CD14-positive monocyte (primary cell): Measurements from ENCODE around the gene TMEM132C. TPM values are rescaled to one million over a fixed set of nuclear protein-coding genes. Genes with fewer than 3 reads are reported as not detected.

Experiments
- DNase-seq, 3 donors: peaks; one replicate each; pipeline ENCODE4 v3.0.0-alpha.2; 2011 to 2022
- H2AFZ ChIP-seq: 2 replicates; pipeline ENCODE4 v1.6.0; 2012; ENCODE audit warnings: mild to moderate bottlenecking, low read depth, low read length, inconsistent platforms; ENCODE audit not compliant: insufficient read depth, poor library complexity, severe bottlenecking
- H3K27ac ChIP-seq, 2 donors: 1 replicate in 1 of 2; 2 replicates in 1 of 2; pipeline ENCODE4 v1.5.1; 2012 to 2013; ENCODE audit warnings: low read length in 2 of 2, control low read depth in 1 of 2, inconsistent platforms in 1 of 2, low read depth in 1 of 2, mild to moderate bottlenecking in 1 of 2
- H3K27me3 ChIP-seq, 2 donors: one replicate each; pipeline versions ENCODE4 v1.6.0 to v1.6.1; 2011 to 2013; ENCODE audit warnings: low read length in 2 of 2; ENCODE audit not compliant: control insufficient read depth in 2 of 2, insufficient read depth in 2 of 2
- H3K36me3 ChIP-seq, 2 donors: replicated peaks in 1 of 2; 1 replicate in 1 of 2; 2 replicates in 1 of 2; pipeline versions ENCODE4 v1.5.1 to v1.6.1; 2012 to 2013; ENCODE audit warnings: low read length in 2 of 2, control low read depth in 1 of 2, inconsistent platforms in 1 of 2, mild to moderate bottlenecking in 1 of 2; ENCODE audit not compliant: insufficient read depth in 2 of 2, control insufficient read depth in 1 of 2
- H3K4me1 ChIP-seq, 2 donors: 1 replicate in 1 of 2; 2 replicates in 1 of 2; pipeline versions ENCODE4 v1.5.1 to v1.6.1; 2012 to 2013; ENCODE audit warnings: low read length in 2 of 2, control low read depth in 1 of 2, inconsistent platforms in 1 of 2, mild to moderate bottlenecking in 1 of 2, moderate library complexity in 1 of 2; ENCODE audit not compliant: insufficient read depth in 2 of 2, control insufficient read depth in 1 of 2
- H3K4me2 ChIP-seq: replicated peaks from 2 replicates; pipeline ENCODE3; 2012; ENCODE audit warnings: low read length, moderate library complexity, mild to moderate bottlenecking; ENCODE audit not compliant: poor library complexity, severe bottlenecking; ENCODE audit errors: extremely low read depth
- H3K4me3 ChIP-seq, 3 experiments: fragments of 200-600 bp in 1 of 3; sonication (generic) in 1 of 3; replicated peaks in 1 of 3; 1 replicate in 2 of 3; 2 replicates in 1 of 3; pipeline ENCODE4 v1.5.1; 2011 to 2013; ENCODE audit warnings: low read length in 3 of 3, mild to moderate bottlenecking in 3 of 3, control low read depth in 2 of 3, low read depth in 2 of 3, inconsistent platforms in 1 of 3, moderate library complexity in 1 of 3
- H3K79me2 ChIP-seq: 2 replicates; pipeline ENCODE4 v1.6.0; 2012; ENCODE audit warnings: mild to moderate bottlenecking, control low read depth, inconsistent platforms, low read length, moderate library complexity; ENCODE audit not compliant: insufficient read depth
- H3K9ac ChIP-seq: 2 replicates; pipeline ENCODE4 v1.6.0; 2017; ENCODE audit warnings: low read length, mild to moderate bottlenecking; ENCODE audit not compliant: insufficient read depth, poor library complexity, severe bottlenecking
- H3K9me3 ChIP-seq, 2 donors: replicated peaks in 1 of 2; 1 replicate in 1 of 2; 2 replicates in 1 of 2; pipeline versions ENCODE4 v1.5.1 to v1.6.1; 2012 to 2013; ENCODE audit warnings: low read length in 2 of 2, control low read depth in 1 of 2; ENCODE audit not compliant: control insufficient read depth in 1 of 2, insufficient read depth in 1 of 2
- H4K20me1 ChIP-seq: 2 replicates; pipeline ENCODE4 v1.6.0; 2012; ENCODE audit warnings: mild to moderate bottlenecking, low read length, control low read depth, moderate library complexity; ENCODE audit not compliant: insufficient read depth
- H3K27ac Mint-ChIP-seq, 7 donors: one replicate each; pipeline ENCODE4 v1.8.0; 2020; ENCODE audit warnings: mild to moderate bottlenecking in 7 of 7, mixed read lengths in 7 of 7, moderate library complexity in 6 of 7, inconsistent platforms in 2 of 7
- H3K27me3 Mint-ChIP-seq, 3 donors: one replicate each; pipeline ENCODE4 v1.8.0; 2021 to 2022; ENCODE audit warnings: low read depth in 3 of 3, mild to moderate bottlenecking in 3 of 3, mixed read lengths in 3 of 3, moderate library complexity in 3 of 3, inconsistent platforms in 1 of 3
- H3K36me3 Mint-ChIP-seq, 2 donors: one replicate each; pipeline ENCODE4 v1.8.0; 2020; ENCODE audit warnings: mixed read lengths in 2 of 2, inconsistent platforms in 1 of 2, mild to moderate bottlenecking in 1 of 2
- H3K4me1 Mint-ChIP-seq: one replicate; pipeline ENCODE4 v1.8.0; 2020; ENCODE audit warnings: mild to moderate bottlenecking, mixed read lengths
- H3K4me3 Mint-ChIP-seq, 2 donors: one replicate each; pipeline ENCODE4 v1.8.0; 2020; ENCODE audit warnings: mild to moderate bottlenecking in 2 of 2, mixed read lengths in 2 of 2, moderate library complexity in 1 of 2
- H3K9me3 Mint-ChIP-seq, 7 donors: one replicate each; pipeline ENCODE4 v1.8.0; 2020 to 2022; ENCODE audit warnings: mixed read lengths in 7 of 7, mild to moderate bottlenecking in 6 of 7, moderate library complexity in 6 of 7, inconsistent platforms in 2 of 7
- CTCF ChIP-seq: fragments of 200-600 bp; IDR thresholded peaks from one replicate; pipeline ENCODE4 v1.8.0; 2022; ENCODE audit warnings: antibody characterized with exemption, mild to moderate bottlenecking
- WGBS: methylation state at CpG from one replicate; pipeline ENCODE4 v1.1.5; 2013; ENCODE audit warnings: missing lambda C conversion rate; ENCODE audit not compliant: insufficient coverage; 5-methylcytosine and 5-hydroxymethylcytosine counted together
- intact Hi-C, 2 donors: fragments of 100-400 bp; cut with micrococcal nuclease; formaldehyde crosslinking; loops; one replicate each; pipeline versions ENCODE4 v1.15.0 to v1.15.1; 2023
- polyA plus RNA-seq, 3 donors: library from polyadenylated mRNA; depleted of rRNA in 1 of 3; unstranded in 2 of 3; stranded (reverse) in 1 of 3; fragments of 300-500 nt in 2 of 3; fragments of >200 nt in 1 of 3; fragmentation: Illumina TruSeq in 2 of 3; gene quantifications; 1 replicate in 2 of 3; 2 replicates in 1 of 3; pipeline ENCODE4 v1.2.3, GENCODE V29; 2012 to 2021

The TMEM132C gene
- polyA plus RNA-seq, 3 donors: not detected

DNA sequence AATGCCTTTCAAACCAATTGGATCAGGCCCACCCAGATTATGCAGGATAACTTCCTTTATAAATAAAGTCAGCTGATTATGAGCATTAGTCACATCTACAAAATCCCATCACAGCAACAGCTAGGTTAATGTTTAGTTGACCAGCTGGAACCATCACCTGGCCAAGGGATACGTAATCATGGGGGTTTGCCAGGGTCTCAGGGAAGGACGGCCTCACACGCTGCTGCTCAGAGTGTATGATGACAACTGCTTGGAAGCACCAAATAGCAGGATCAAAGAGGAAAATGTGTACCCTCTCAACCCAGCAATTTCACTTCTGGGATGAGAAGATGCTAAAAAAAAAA, 394.2 kb downstream of the TMEM132C start:
- intact Hi-C loops: no loop called here
- H3K9me3 Mint-ChIP-seq: peaks cover 0 to 5% (median 3%) of the 10 kb centered on the region in 7 donors
- no peaks in the 10 kb centered on the region for H4K20me1 ChIP-seq
- no peaks in the 10 kb centered on the region for H3K36me3 ChIP-seq
- H3K9me3 ChIP-seq: peaks cover 18% of the 10 kb centered on the region in 2 donors
- H2AFZ ChIP-seq: no peak overlapping the region
- no peaks in the 10 kb centered on the region for H3K79me2 ChIP-seq
- TF ChIP-seq CTCF: no peak
- no peak overlapping the region for H3K4me3 ChIP-seq
- H3K36me3 Mint-ChIP-seq: no peaks in the 10 kb centered on the region
- no peak overlapping the region for H3K4me2 ChIP-seq
- H3K27me3 ChIP-seq: no peaks in the 10 kb centered on the region
- H3K27ac ChIP-seq: no peak overlapping the region
- no peaks in the 10 kb centered on the region for H3K4me1 ChIP-seq
- H3K27ac Mint-ChIP-seq: no peak overlapping the region
- no peaks in the 10 kb centered on the region for H3K4me1 Mint-ChIP-seq
- H3K4me3 Mint-ChIP-seq: no peak overlapping the region
- H3K9ac ChIP-seq: no peak overlapping the region
- DNase-seq: no peak
- no CpG with 5 or more reads among the region's 3 CpGs for WGBS
- H3K27me3 Mint-ChIP-seq: peaks cover 1 to 3% (median 2%) of the 10 kb centered on the region in 3 donors

GRCh38 chr12:128662101-128662500, 395.1 kb downstream of the TMEM132C start:
- no peaks in the 10 kb centered on the region for H3K4me1 ChIP-seq
- H3K79me2 ChIP-seq: no peaks in the 10 kb centered on the region
- no peaks in the 10 kb centered on the region for H3K36me3 ChIP-seq
- no peak overlapping the region for H3K9ac ChIP-seq
- H3K4me1 Mint-ChIP-seq: no peaks in the 10 kb centered on the region
- no peak for TF ChIP-seq CTCF
- H3K27ac Mint-ChIP-seq: no peak overlapping the region
- no CpG with 5 or more reads among the region's 1 CpG for WGBS
- H3K4me3 ChIP-seq: no peak overlapping the region
- intact Hi-C loops: no loop called here
- no peak overlapping the region for H3K27ac ChIP-seq
- H4K20me1 ChIP-seq: no peaks in the 10 kb centered on the region
- H3K36me3 Mint-ChIP-seq: no peaks in the 10 kb centered on the region
- no peak overlapping the region for H2AFZ ChIP-seq
- peaks cover 18 to 21% of the 10 kb centered on the region in 2 donors for H3K9me3 ChIP-seq
- no peak for DNase-seq
- H3K4me3 Mint-ChIP-seq: no peak overlapping the region
- peaks cover 0 to 7% (median 3%) of the 10 kb centered on the region in 7 donors for H3K9me3 Mint-ChIP-seq
- peaks cover 0 to 2% (median 1%) of the 10 kb centered on the region in 3 donors for H3K27me3 Mint-ChIP-seq
- H3K27me3 ChIP-seq: no peaks in the 10 kb centered on the region
- H3K4me2 ChIP-seq: no peak overlapping the region
